Esophagus (tissue), 2 donors: ENCODE results near the gene SPINK8. TPM values are rescaled to one million over a fixed set of nuclear protein-coding genes. Genes with fewer than 3 reads are reported as not detected.

Source experiments
- H3K27ac ChIP-seq, 2 donors: one replicate each; pipeline ENCODE4 v1.5.1; 2013; ENCODE audit warnings: low read depth in 2 of 2, mild to moderate bottlenecking in 2 of 2, inconsistent platforms in 1 of 2, low read length in 1 of 2, moderate library complexity in 1 of 2
- H3K27me3 ChIP-seq, 2 donors: one replicate each; pipeline ENCODE4 v1.6.1; 2013; ENCODE audit warnings: low read length in 2 of 2, control low read depth in 1 of 2, mild to moderate bottlenecking in 1 of 2; ENCODE audit not compliant: insufficient read depth in 2 of 2, control insufficient read depth in 1 of 2
- H3K36me3 ChIP-seq, 2 donors: one replicate each; pipeline ENCODE4 v1.6.1; 2013; ENCODE audit warnings: low read length in 1 of 2; ENCODE audit not compliant: control insufficient read depth in 2 of 2, insufficient read depth in 2 of 2
- H3K4me1 ChIP-seq, 2 donors: one replicate each; pipeline ENCODE4 v1.6.1; 2013; ENCODE audit warnings: low read length in 1 of 2; ENCODE audit not compliant: control insufficient read depth in 2 of 2, insufficient read depth in 2 of 2
- H3K4me3 ChIP-seq, 2 donors: one replicate each; pipeline ENCODE4 v1.5.1; 2013; ENCODE audit warnings: low read length in 2 of 2, mild to moderate bottlenecking in 2 of 2, low read depth in 1 of 2, moderate library complexity in 1 of 2
- H3K9me3 ChIP-seq, 2 donors: one replicate each; pipeline ENCODE4 v1.6.1; 2013; ENCODE audit warnings: mild to moderate bottlenecking in 2 of 2, low read depth in 1 of 2, low read length in 1 of 2, moderate library complexity in 1 of 2; ENCODE audit not compliant: control insufficient read depth in 2 of 2, insufficient read depth in 1 of 2
- WGBS, 2 donors: extraction: QIAGEN DNeasy Blood & Tissue Kit; methylation state at CpG; one replicate each; pipeline ENCODE4 v1.1.7; 2013; 5-methylcytosine and 5-hydroxymethylcytosine counted together
- polyA plus RNA-seq, 2 donors: library from polyadenylated mRNA; stranded (reverse); fragments of 200-250 nt; gene quantifications; one replicate each; pipeline ENCODE4 v1.2.3, GENCODE V29; 2013
- donor health status: healthy with polysubstance abuse.
- donor health status: Bipolar disorder and iron deficiency.

SPINK8 gene
- polyA plus RNA-seq, 2 donors, result 1.2 to 2.6 TPM

- Histone ChIP-seq H3K4me3 (no peak overlapping the region), H3K9me3 (no peaks in the 10 kb centered on the region), H3K36me3 (no peaks in the 10 kb centered on the region), H3K27ac (no peak overlapping the region), H3K27me3 (no peaks in the 10 kb centered on the region), H3K4me1 (no peaks in the 10 kb centered on the region)
- WGBS, 2 donors, result 82 to 87% methylated on average over 1 of the region's 1 CpG
These were observed 47.8 kb downstream of the SPINK8 start for GRCh38 chr3:48285675-48286074.

- Histone ChIP-seq H3K27ac (no peak overlapping the region), H3K27me3 (no peaks in the 10 kb centered on the region), H3K4me3 (no peak overlapping the region), H3K4me1 (no peaks in the 10 kb centered on the region), H3K9me3 (no peaks in the 10 kb centered on the region), H3K36me3 (no peaks in the 10 kb centered on the region)
- whole genome bisulfite sequencing, 2 donors, result 96 to 97% methylated on average over 1 of the region's 1 CpG
These were observed 48.3 kb downstream of the SPINK8 start for GRCh38 chr3:48285132-48285531.

- no peak overlapping the region for H3K27ac ChIP-seq
- 83 to 84% methylated on average over 4 of the region's 4 CpGs for WGBS, 2 donors
- no peaks in the 10 kb centered on the region for H3K9me3 ChIP-seq
- no peaks in the 10 kb centered on the region for H3K27me3 ChIP-seq
- no peaks in the 10 kb centered on the region for H3K4me1 ChIP-seq
- no peak overlapping the region for H3K4me3 ChIP-seq
- no peaks in the 10 kb centered on the region for H3K36me3 ChIP-seq
These were observed 52.6 kb downstream of the SPINK8 start for GRCh38 chr3:48280881-48281280.

GRCh38 chr3:48278884-48279559, 54.4 kb downstream of the SPINK8 start:
- Histone ChIP-seq H3K27ac (no peak overlapping the region), H3K9me3 (no peaks in the 10 kb centered on the region), H3K36me3 (no peaks in the 10 kb centered on the region), H3K27me3 (no peaks in the 10 kb centered on the region), H3K4me3 (no peak overlapping the region), H3K4me1 (no peaks in the 10 kb centered on the region)
- WGBS, 2 donors, result 78 to 80% methylated on average over 4 of the region's 4 CpGs

- Histone ChIP-seq H3K27ac (no peak overlapping the region), H3K9me3 (no peaks in the 10 kb centered on the region), H3K4me3 (no peak overlapping the region), H3K27me3 (no peaks in the 10 kb centered on the region), H3K4me1 (peaks cover 0 to 3% of the 10 kb centered on the region in 2 donors), H3K36me3 (no peaks in the 10 kb centered on the region)
- 93 to 96% methylated on average over 7 of the region's 7 CpGs for WGBS, 2 donors
These were observed 56.4 kb downstream of the SPINK8 start for GRCh38 chr3:48276911-48277641.

GRCh38 chr3:48275287-48276027, 58.0 kb downstream of the SPINK8 start:
- Histone ChIP-seq H3K4me1 (peaks cover 0 to 3% of the 10 kb centered on the region in 2 donors), H3K9me3 (no peaks in the 10 kb centered on the region), H3K4me3 (no peak overlapping the region), H3K27ac (no peak overlapping the region), H3K36me3 (no peaks in the 10 kb centered on the region), H3K27me3 (no peaks in the 10 kb centered on the region)
- 60 to 63% methylated on average over 8 of the region's 8 CpGs for WGBS, 2 donors

GRCh38 chr3:48274452-48274851, 59.0 kb downstream of the SPINK8 start:
- Histone ChIP-seq H3K4me3 (no peak overlapping the region), H3K27ac (no peak overlapping the region), H3K27me3 (no peaks in the 10 kb centered on the region), H3K9me3 (no peaks in the 10 kb centered on the region), H3K4me1 (peaks cover 0 to 7% of the 10 kb centered on the region in 2 donors), H3K36me3 (no peaks in the 10 kb centered on the region)
- 91 to 93% methylated on average over 10 of the region's 10 CpGs for WGBS, 2 donors

- Histone ChIP-seq H3K4me3 (no peak overlapping the region), H3K27ac (no peak overlapping the region), H3K36me3 (no peaks in the 10 kb centered on the region), H3K4me1 (peaks cover 0 to 13% of the 10 kb centered on the region in 2 donors), H3K9me3 (no peaks in the 10 kb centered on the region), H3K27me3 (no peaks in the 10 kb centered on the region)
- 12 to 13% methylated on average over 9 of the region's 9 CpGs for WGBS, 2 donors
These were observed 59.8 kb downstream of the SPINK8 start for GRCh38 chr3:48273594-48274211.

- H3K36me3 ChIP-seq, result no peaks in the 10 kb centered on the region
- H3K4me1 ChIP-seq, result peaks cover 0 to 17% of the 10 kb centered on the region in 2 donors
- WGBS, 2 donors, result 93 to 95% methylated on average over 38 of the region's 38 CpGs
These were observed 61.5 kb downstream of the SPINK8 start for GRCh38 chr3:48271763-48272498.

More at GRCh38 chr3:48271763-48272498, 61.5 kb downstream of the SPINK8 start:
- Histone ChIP-seq H3K4me3 (no peak overlapping the region), H3K27ac (no peak overlapping the region), H3K27me3 (no peaks in the 10 kb centered on the region), H3K9me3 (no peaks in the 10 kb centered on the region)
